Osteocyte (in vitro differentiated cells): ENCODE measurements around the gene ALG3. TPM values are rescaled to one million over a fixed set of nuclear protein-coding genes. Genes with fewer than 3 reads are reported as not detected.
A peak's percentile ranks its signal among the peaks of the same experiment; 100 is the strongest.

ENCODE experiments used
- DNase-seq: peaks from one replicate; pipeline ENCODE4 v3.0.0; 2021; ENCODE audit warnings: mixed read lengths; ENCODE audit not compliant: unreplicated experiment; ENCODE audit errors: extremely low spot score
- H3K27ac Mint-ChIP-seq: one replicate; pipeline ENCODE4 v1.8.0; 2021; ENCODE audit warnings: mild to moderate bottlenecking, mixed read lengths; ENCODE audit not compliant: unreplicated experiment
- H3K27me3 Mint-ChIP-seq: one replicate; pipeline ENCODE4 v1.8.0; 2021; ENCODE audit warnings: mixed read lengths; ENCODE audit not compliant: unreplicated experiment
- H3K36me3 Mint-ChIP-seq: one replicate; pipeline ENCODE4 v1.8.0; 2021; ENCODE audit warnings: mixed read lengths; ENCODE audit not compliant: unreplicated experiment
- H3K4me1 Mint-ChIP-seq: one replicate; pipeline ENCODE4 v1.8.0; 2021; ENCODE audit warnings: mixed read lengths; ENCODE audit not compliant: unreplicated experiment
- H3K4me3 Mint-ChIP-seq: one replicate; pipeline ENCODE4 v1.8.0; 2021; ENCODE audit warnings: mild to moderate bottlenecking, moderate library complexity, mixed read lengths; ENCODE audit not compliant: unreplicated experiment
- H3K9me3 Mint-ChIP-seq: one replicate; pipeline ENCODE4 v1.8.0; 2021; ENCODE audit warnings: mixed read lengths; ENCODE audit not compliant: unreplicated experiment
- total RNA-seq: library from RNA; stranded (reverse); gene quantifications from 2 replicates; pipeline ENCODE4 v1.2.1, GENCODE V29; 2021
- TF ChIP-seq, protein P1 (sequence below): fragments of 200-600 bp; sonication (generic); IDR thresholded peaks from 2 replicates; pipeline ENCODE4 v1.5.0; 2021; ENCODE audit warnings: antibody characterized with exemption, mild to moderate bottlenecking, moderate library complexity

The ALG3 gene
- total RNA-seq, 1 donor from 2014 or later: 40.7 TPM

DNA sequence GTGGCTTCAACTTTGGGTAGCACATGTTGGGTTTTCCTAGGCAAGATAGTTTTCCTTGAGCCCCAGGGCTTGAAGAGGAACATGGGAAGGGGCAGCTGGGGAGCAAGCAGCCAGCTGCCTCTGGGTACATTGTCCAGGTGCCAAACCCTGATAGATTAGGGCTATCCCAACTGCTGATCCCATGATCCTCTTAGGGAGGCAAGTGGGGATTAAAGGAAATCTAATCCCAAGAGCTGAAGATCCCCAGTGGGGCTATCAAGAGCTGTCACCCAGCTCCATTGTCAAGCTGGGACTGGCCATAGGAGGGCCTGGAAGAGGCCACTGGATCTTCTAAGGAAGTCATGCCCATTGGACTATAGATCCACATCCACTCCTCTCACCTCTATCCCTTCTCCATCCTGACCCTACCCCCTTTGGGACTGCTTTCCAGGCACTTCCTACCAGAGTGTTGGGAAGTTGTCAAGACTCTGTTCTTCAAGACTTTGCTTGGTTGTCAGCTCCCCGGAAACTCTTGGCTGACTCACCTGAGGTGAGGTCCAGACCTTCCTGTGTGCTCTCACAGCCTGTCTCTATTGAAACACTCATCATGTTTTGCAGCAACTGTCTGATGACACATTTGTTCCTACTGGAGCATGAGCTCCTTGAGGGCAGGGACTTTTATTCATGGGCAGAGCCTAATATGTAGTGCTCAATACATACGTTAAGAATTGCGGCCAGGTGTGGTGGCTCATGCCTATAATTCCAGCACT lies 6.7 kb upstream of the ALG3 start:
- H3K27ac Mint-ChIP-seq: no peak overlapping the region
- H3K9me3 Mint-ChIP-seq: no peaks in the 10 kb centered on the region
- no peak overlapping the region for H3K4me3 Mint-ChIP-seq
- H3K27me3 Mint-ChIP-seq: peaks cover 5% of the 10 kb centered on the region
- no peak for DNase-seq
- TF ChIP-seq, protein P1, sequence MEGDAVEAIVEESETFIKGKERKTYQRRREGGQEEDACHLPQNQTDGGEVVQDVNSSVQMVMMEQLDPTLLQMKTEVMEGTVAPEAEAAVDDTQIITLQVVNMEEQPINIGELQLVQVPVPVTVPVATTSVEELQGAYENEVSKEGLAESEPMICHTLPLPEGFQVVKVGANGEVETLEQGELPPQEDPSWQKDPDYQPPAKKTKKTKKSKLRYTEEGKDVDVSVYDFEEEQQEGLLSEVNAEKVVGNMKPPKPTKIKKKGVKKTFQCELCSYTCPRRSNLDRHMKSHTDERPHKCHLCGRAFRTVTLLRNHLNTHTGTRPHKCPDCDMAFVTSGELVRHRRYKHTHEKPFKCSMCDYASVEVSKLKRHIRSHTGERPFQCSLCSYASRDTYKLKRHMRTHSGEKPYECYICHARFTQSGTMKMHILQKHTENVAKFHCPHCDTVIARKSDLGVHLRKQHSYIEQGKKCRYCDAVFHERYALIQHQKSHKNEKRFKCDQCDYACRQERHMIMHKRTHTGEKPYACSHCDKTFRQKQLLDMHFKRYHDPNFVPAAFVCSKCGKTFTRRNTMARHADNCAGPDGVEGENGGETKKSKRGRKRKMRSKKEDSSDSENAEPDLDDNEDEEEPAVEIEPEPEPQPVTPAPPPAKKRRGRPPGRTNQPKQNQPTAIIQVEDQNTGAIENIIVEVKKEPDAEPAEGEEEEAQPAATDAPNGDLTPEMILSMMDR: no peak
- peaks cover 7% of the 10 kb centered on the region for H3K4me1 Mint-ChIP-seq
- H3K36me3 Mint-ChIP-seq: peaks cover 10% of the 10 kb centered on the region

DNA sequence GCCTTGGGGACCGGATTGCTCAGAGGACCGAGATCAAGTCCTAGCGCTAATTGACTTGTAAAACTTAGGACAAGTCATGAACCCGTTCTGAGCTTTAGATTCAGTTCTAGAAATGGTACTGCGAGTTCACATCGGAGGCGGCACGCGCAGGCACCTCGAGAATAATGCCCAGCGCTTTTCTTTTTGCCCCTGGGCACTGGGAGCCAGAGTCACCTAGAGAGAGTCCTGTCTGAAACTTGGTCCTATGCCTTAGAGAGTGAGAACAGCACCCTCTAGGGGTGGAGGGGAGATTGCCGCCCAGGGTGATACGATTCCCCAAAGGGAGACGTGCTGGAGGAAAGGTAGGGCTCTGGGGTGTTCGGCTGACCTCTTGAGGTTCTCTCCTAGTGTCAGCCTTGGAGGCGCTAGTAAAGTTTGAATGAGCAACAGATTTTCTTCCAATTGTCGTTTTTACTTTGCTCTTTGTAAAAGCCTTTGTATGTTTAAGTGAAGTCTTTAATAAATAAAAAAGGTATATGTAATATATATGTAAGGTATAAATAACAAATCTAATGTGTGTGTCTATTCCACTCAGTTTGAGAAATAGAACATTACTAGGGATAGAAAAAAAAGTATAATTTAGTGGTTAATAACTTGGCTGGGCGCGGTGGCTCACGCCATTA lies 1.5 kb upstream of the ALG3 start:
- no peaks in the 10 kb centered on the region for H3K27me3 Mint-ChIP-seq
- H3K9me3 Mint-ChIP-seq: no peaks in the 10 kb centered on the region
- peak; percentile 94 for DNase-seq
- peak overlapping the region; percentile 93 for H3K4me3 Mint-ChIP-seq
- peaks cover 5% of the 10 kb centered on the region for H3K36me3 Mint-ChIP-seq
- peak overlapping the region; percentile 41 for H3K27ac Mint-ChIP-seq
- peaks cover 7% of the 10 kb centered on the region for H3K4me1 Mint-ChIP-seq
- TF ChIP-seq, protein P1: peak; percentile 95

DNA sequence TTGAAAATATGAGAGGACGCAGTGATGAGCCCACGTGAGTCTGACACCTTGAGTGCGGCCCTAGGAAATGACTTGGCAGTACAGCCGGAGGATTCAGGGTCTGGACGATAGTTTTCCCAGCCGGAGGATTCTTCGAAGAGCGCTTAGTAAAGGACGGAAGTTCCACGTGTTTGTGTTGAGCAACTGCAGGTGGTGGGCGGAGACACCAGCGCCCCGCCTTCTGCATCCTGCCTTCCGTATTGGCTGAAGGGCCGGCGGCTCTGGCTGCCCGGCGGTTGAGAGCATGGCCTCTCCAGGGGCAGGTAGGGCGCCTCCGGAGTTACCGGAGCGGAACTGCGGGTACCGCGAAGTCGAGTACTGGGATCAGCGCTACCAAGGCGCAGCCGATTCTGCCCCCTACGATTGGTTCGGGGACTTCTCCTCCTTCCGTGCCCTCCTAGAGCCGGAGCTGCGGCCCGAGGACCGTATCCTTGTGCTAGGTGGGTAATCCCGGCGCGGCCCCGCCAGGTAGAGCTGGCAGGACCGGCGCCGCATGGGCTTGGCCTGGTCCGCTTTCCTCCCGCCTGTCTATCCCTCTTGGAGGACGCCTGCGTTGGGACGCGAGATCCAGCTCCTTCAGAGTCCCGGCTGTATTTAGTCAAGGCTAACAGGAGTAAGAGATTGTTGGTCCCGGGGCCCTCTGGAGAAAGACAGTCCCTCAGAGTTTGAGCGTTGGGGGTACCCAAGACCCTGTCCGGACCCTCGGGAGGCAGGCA lies 827 bp upstream of the ALG3 start, which contains the start of gene EEF1AKMT4:
TSS of gene EEF1AKMT4 (plus strand) at position 261 of the 755 bp plus-strand sequence. CDS start at position 284, 23 bp downstream.
- H3K27ac Mint-ChIP-seq: peak within 1 kb of the TSS; percentile 93
- no peaks in the 10 kb centered on the region for H3K9me3 Mint-ChIP-seq
- TF ChIP-seq, protein P1: peak; percentile 50
- H3K4me1 Mint-ChIP-seq: peaks cover 7% of the 10 kb centered on the region
- H3K27me3 Mint-ChIP-seq: no peaks in the 10 kb centered on the region
- DNase-seq: peak; percentile 98
- H3K4me3 Mint-ChIP-seq: peak within 1 kb of the TSS; percentile 93
- H3K36me3 Mint-ChIP-seq: peaks cover 12% of the 10 kb centered on the region

DNA sequence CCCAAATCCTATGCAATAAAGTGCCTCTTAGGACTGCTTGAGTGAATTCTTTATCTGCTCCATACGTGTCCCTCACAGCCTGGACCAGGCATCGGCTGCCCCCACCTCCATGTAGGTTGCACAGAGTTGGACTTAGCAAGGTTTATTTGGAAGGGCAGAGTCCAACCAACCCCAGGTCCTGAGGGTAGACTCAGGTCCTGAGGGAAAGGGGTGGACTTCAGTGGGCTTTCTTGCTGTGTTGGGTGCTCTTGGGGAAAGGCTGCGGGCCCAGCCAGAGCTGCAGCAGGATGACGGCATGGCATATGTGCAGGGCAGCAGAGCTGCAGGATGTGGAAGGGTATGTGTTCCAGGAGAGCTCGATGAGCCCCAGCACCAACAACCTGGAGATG lies 6.5 kb downstream of the ALG3 start:
- Mint-ChIP-seq H3K27me3 (no peaks in the 10 kb centered on the region), H3K4me1 (no peaks in the 10 kb centered on the region), H3K36me3 (peaks cover 25% of the 10 kb centered on the region), H3K9me3 (no peaks in the 10 kb centered on the region), H3K4me3 (no peak overlapping the region), H3K27ac (no peak overlapping the region)
- DNase-seq: no peak
- TF ChIP-seq, protein P1: no peak
